ENCODE data around the gene SIGLEC9. TPM values are rescaled to one million over a fixed set of nuclear protein-coding genes. Genes with fewer than 3 reads are reported as not detected.
"Not testable (repeated sequence)": the region's sequence is repeated elsewhere in the genome, so short reads cannot be mapped to it uniquely, and the experiment has no call there.

SIGLEC9 gene
- total RNA-seq, 1 donor from 2014 or later = 3.1 TPM

GRCh38 chr19:51123802-51124201 is 904 bp upstream of the SIGLEC9 start:
- no peak for DNase-seq

GRCh38 chr19:51124216-51124615 is 490 bp upstream of the SIGLEC9 start:
- DNase-seq = no peak

- no peak for DNase-seq
Measured at GRCh38 chr19:51125421-51126075, 842 bp downstream of the SIGLEC9 start.

- DNase-seq = no peak
Measured at GRCh38 chr19:51127032-51127431, 2.3 kb downstream of the SIGLEC9 start.

- DNase-seq = no peak
Measured at GRCh38 chr19:51127755-51128154, 3.0 kb downstream of the SIGLEC9 start.

- DNase-seq = no peak
Measured at GRCh38 chr19:51128227-51128626, 3.5 kb downstream of the SIGLEC9 start.

GRCh38 chr19:51129716-51130115 is 5.0 kb downstream of the SIGLEC9 start:
- no peak for DNase-seq

GRCh38 chr19:51131780-51132680 is 7.3 kb downstream of the SIGLEC9 start:
- no peak for DNase-seq

- no peak for DNase-seq
Measured at GRCh38 chr19:51135004-51135403, 10.3 kb downstream of the SIGLEC9 start.

GRCh38 chr19:51135986-51136762 is 11.5 kb downstream of the SIGLEC9 start:
- DNase-seq = no peak

GRCh38 chr19:51136851-51137551 is 12.3 kb downstream of the SIGLEC9 start:
- DNase-seq = no peak

- no peak for DNase-seq
Measured at GRCh38 chr19:51137792-51138425, 13.2 kb downstream of the SIGLEC9 start.

GRCh38 chr19:51138549-51138979 is 13.9 kb downstream of the SIGLEC9 start:
- DNase-seq = no peak

- no peak for DNase-seq
Measured at GRCh38 chr19:51139299-51140014, 14.8 kb downstream of the SIGLEC9 start.

GRCh38 chr19:51140441-51140840 is 15.7 kb downstream of the SIGLEC9 start:
- DNase-seq = no peak

- DNase-seq = no peak
Measured at GRCh38 chr19:51141181-51141580, 16.5 kb downstream of the SIGLEC9 start.

- no peak for DNase-seq
Measured at GRCh38 chr19:51142119-51142518, 17.4 kb downstream of the SIGLEC9 start, which contains the start of gene SIGLEC7. TSS of gene SIGLEC7 (plus strand) at chr19:51142301. CDS start at chr19:51142370, 69 bp downstream.

- not testable (repeated sequence) for DNase-seq
Measured at GRCh38 chr19:51142809-51143475, 18.2 kb downstream of the SIGLEC9 start.

- no peak for DNase-seq
Measured at GRCh38 chr19:51143486-51143885, 18.8 kb downstream of the SIGLEC9 start.

- DNase-seq = no peak
Measured at GRCh38 chr19:51144482-51145045, 19.9 kb downstream of the SIGLEC9 start.

Data from skin of body (tissue), 2 donors.